Activated naive CD4-positive, alpha-beta T cell treated with anti-CD3 and anti-CD28 coated beads, Interleukin-2, amount 10 ng/mL, durations not matched to agents 7 days and 5 days (primary cell): ENCODE measurements around the gene HDAC7.

Source experiments
- CTCF ChIA-PET: fragments of 350-600 bp; sonication (Branson Sonifier 250); formaldehyde crosslinking; loops from one replicate; lab custom pipeline; 2021; ENCODE audit warnings: antibody characterized with exemption; lab: Charles Lee
- DNase-seq: peaks from one replicate; pipeline ENCODE4 v3.0.0-alpha.2; 2020
- H3K27ac Mint-ChIP-seq: one replicate; pipeline ENCODE4 v1.8.0; 2021; ENCODE audit warnings: mild to moderate bottlenecking, moderate library complexity, mixed read lengths
- H3K27me3 Mint-ChIP-seq: one replicate; pipeline ENCODE4 v1.8.0; 2021; ENCODE audit warnings: mild to moderate bottlenecking, mixed read lengths
- H3K36me3 Mint-ChIP-seq: one replicate; pipeline ENCODE4 v1.8.0; 2021; ENCODE audit warnings: mixed read lengths
- H3K4me1 Mint-ChIP-seq: one replicate; pipeline ENCODE4 v1.8.0; 2021; ENCODE audit warnings: mixed read lengths
- H3K4me3 Mint-ChIP-seq: one replicate; pipeline ENCODE4 v1.8.0; 2021; ENCODE audit warnings: mild to moderate bottlenecking, moderate library complexity, mixed read lengths
- H3K9me3 Mint-ChIP-seq: one replicate; pipeline ENCODE4 v1.8.0; 2021; ENCODE audit warnings: mixed read lengths

The HDAC7 gene

DNA sequence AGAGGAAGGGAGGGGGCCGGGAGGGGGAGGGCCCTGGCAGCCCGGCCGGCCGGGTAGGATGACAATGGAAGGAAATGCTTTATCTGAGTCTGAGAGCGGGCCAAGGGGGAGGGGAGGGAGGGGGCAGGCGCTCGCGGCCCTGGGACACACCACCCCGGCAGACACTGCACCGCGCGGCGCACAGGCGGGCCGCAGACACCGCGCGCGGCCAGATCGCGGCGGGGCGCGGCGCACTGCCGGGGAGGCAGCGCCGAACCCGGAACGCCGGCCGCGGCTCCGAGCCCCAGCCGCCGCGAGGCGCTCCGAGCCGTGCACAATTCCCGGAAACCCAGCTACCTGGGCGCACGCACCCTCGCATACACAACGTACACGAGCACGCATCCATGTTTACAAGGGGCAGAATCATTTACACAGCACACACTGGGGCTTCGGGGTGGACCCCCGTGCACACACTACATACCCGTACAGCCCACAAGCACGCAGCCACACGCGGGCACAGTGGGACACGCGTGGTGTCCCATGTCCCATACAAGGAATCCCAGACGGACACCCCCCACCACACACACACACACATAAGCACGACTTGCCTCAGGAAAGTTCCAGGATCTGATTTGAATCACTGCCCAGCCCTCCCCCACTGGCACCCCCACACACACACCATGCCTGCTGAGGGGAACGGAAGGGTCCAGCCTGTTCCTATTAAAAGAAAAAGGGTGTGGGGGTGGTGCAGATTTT is at the start of gene HDAC7:
HDAC7 (minus strand) TSS at position 8 of the 735 bp plus-strand sequence. CDS start 118 bp downstream, outside the sequence.
- Mint-ChIP-seq H3K4me3 (peak within 1 kb of the TSS; percentile 94), H3K36me3 (peaks cover 41% of the 10 kb centered on the region), H3K27ac (peak within 1 kb of the TSS; percentile 95), H3K4me1 (peaks cover 73% of the 10 kb centered on the region), H3K27me3 (no peaks in the 10 kb centered on the region), H3K9me3 (no peaks in the 10 kb centered on the region)
- CTCF ChIA-PET = interaction anchor here (1.0 to 29.3 kb wide), 3 partner anchors 12 to 28 kb away, joined by 4 to 716 read pairs (median 70); no protein-coding TSS in a partner anchor
- DNase-seq = peak; percentile 88

DNA sequence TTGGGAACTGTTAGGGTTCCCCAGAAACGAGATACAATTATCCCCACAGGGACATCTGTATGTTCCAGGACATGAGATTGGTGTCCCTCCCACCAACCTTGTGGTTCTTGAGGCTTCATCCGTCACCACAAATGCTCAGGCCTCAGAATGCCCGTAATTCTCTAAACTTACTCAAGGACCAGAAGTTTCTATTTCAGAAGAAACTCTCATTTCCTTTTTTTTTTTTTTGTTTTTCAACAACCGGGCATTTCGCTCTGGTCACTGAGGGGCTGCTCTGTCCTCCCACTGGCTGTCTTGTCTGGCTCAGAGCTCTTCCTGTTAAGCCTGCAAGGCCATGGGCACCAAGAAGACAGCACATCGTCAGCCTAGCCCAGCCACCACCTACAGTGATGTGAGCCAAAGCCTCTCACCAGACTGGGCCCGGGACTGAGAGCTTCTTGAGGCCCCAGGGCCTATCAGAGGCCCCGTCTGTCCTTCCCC is 48.9 kb upstream of the HDAC7 start:
- no peak for DNase-seq
- H3K27me3 Mint-ChIP-seq = no peaks in the 10 kb centered on the region
- no peaks in the 10 kb centered on the region for H3K9me3 Mint-ChIP-seq
- CTCF ChIA-PET = interaction anchor here (1.2 to 2.2 kb wide), 5 partner anchors 10 to 94 kb away, joined by 4 to 7 read pairs (median 6); partner anchors contain the start of gene TMEM106C
- peaks cover 42% of the 10 kb centered on the region for H3K4me1 Mint-ChIP-seq
- H3K4me3 Mint-ChIP-seq = no peak overlapping the region
- H3K27ac Mint-ChIP-seq = no peak overlapping the region
- H3K36me3 Mint-ChIP-seq = peaks cover 16% of the 10 kb centered on the region

- Mint-ChIP-seq H3K36me3 (peaks cover 15% of the 10 kb centered on the region), H3K4me3 (no peak overlapping the region), H3K27ac (peak overlapping the region; percentile 74), H3K27me3 (no peaks in the 10 kb centered on the region), H3K9me3 (no peaks in the 10 kb centered on the region), H3K4me1 (peaks cover 42% of the 10 kb centered on the region)
- no peak for DNase-seq
- CTCF ChIA-PET = interaction anchor here (1.2 to 2.4 kb wide), 6 partner anchors 9 to 95 kb away, joined by 4 to 10 read pairs (median 6); partner anchors contain the start of gene TMEM106C
These were observed 48.3 kb upstream of the HDAC7 start for GRCh38 chr12:47868041-47868440.

GRCh38 chr12:47867495-47867941 is 47.8 kb upstream of the HDAC7 start:
- H3K9me3 Mint-ChIP-seq = no peaks in the 10 kb centered on the region
- peaks cover 12% of the 10 kb centered on the region for H3K36me3 Mint-ChIP-seq
- peak; percentile 40 for DNase-seq
- CTCF ChIA-PET = interaction anchor here (1.2 to 2.4 kb wide), 4 partner anchors 9 to 50 kb away, joined by 4 to 10 read pairs (median 6); no protein-coding TSS in a partner anchor
- H3K27ac Mint-ChIP-seq = peak overlapping the region; percentile 74
- peaks cover 42% of the 10 kb centered on the region for H3K4me1 Mint-ChIP-seq
- no peaks in the 10 kb centered on the region for H3K27me3 Mint-ChIP-seq
- H3K4me3 Mint-ChIP-seq = no peak overlapping the region

DNA sequence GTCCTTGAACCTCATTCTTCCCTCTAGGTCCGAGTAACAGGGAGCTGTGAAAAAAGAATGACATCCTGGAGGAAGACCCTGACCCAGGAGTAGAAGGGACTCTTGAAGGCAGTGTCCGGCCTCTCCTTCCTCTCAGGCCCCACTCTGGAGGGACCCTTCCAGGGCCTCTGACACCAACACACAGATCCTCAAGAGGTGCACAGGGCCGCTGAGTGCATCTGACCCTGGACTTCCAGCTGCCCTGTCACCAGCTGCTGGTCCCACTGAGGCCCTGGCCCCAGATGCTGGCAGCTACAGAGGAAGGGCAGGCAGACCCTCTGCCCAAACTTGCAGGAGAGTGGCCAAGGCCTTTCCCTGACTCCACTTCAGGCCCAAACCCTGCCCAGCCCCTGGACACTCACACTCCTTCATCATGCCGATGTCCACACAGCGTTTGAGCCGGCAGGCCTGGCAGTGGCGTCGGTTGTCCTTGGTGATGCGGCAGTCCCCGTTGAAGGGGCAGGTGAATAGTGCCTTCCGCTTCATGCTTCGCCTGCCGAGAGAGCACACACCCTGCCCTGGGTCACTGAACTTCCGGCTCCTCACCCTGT is 45.0 kb upstream of the HDAC7 start:
- Mint-ChIP-seq H3K4me3 (no peak overlapping the region), H3K4me1 (peaks cover 38% of the 10 kb centered on the region), H3K27me3 (no peaks in the 10 kb centered on the region), H3K27ac (no peak overlapping the region), H3K9me3 (no peaks in the 10 kb centered on the region), H3K36me3 (peaks cover 13% of the 10 kb centered on the region)
- no peak for DNase-seq
- CTCF ChIA-PET = interaction anchor here (1.2 to 2.9 kb wide), 2 partner anchors 22 to 85 kb away, joined by 3 to 15 read pairs; no protein-coding TSS in a partner anchor

- H3K4me1 Mint-ChIP-seq = peaks cover 38% of the 10 kb centered on the region
- peaks cover 13% of the 10 kb centered on the region for H3K36me3 Mint-ChIP-seq
These were observed 44.3 kb upstream of the HDAC7 start for GRCh38 chr12:47863985-47864384.

DNA sequence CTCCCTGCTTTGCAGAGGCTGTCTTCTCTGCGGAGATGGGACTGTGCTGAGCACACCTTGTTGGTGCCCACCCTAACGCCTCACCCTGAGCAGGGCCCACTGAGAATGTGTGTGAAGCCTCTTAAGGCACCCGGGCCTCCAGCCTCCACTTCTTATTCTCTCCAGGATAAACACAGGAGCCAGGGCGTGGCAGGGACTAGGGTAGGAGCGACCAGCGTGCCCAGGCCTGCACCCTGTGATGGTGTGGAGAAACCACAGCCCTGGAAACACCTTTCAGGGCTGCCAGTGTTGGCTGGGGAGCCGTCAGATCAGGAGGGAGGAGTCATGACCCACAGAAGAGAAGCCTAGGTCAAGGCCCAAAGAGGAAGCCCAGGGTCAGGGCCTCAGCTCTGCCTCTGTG is 43.8 kb upstream of the HDAC7 start:
- H3K4me3 Mint-ChIP-seq = no peak overlapping the region
- peaks cover 13% of the 10 kb centered on the region for H3K36me3 Mint-ChIP-seq
- DNase-seq = no peak
- no peak overlapping the region for H3K27ac Mint-ChIP-seq
- CTCF ChIA-PET = interaction anchor here (1.5 to 2.9 kb wide), 4 partner anchors 20 to 121 kb away, joined by 5 to 15 read pairs (median 7); partner anchors contain the start of gene VDR
- no peaks in the 10 kb centered on the region for H3K9me3 Mint-ChIP-seq
- H3K4me1 Mint-ChIP-seq = peaks cover 36% of the 10 kb centered on the region
- no peaks in the 10 kb centered on the region for H3K27me3 Mint-ChIP-seq

More at GRCh38 chr12:47863985-47864384, 44.3 kb upstream of the HDAC7 start:
- H3K27ac Mint-ChIP-seq = peak overlapping the region; percentile 28
- CTCF ChIA-PET = interaction anchor here (1.2 to 2.9 kb wide), 3 partner anchors 20 to 86 kb away, joined by 3 to 15 read pairs (median 6); no protein-coding TSS in a partner anchor
- no peaks in the 10 kb centered on the region for H3K27me3 Mint-ChIP-seq
- no peak for DNase-seq
- H3K9me3 Mint-ChIP-seq = no peaks in the 10 kb centered on the region
- no peak overlapping the region for H3K4me3 Mint-ChIP-seq

GRCh38 chr12:47862881-47863280 is 43.2 kb upstream of the HDAC7 start:
- Mint-ChIP-seq H3K9me3 (no peaks in the 10 kb centered on the region), H3K27me3 (no peaks in the 10 kb centered on the region), H3K4me1 (peaks cover 30% of the 10 kb centered on the region), H3K27ac (no peak overlapping the region), H3K4me3 (no peak overlapping the region), H3K36me3 (peaks cover 13% of the 10 kb centered on the region)
- CTCF ChIA-PET = interaction anchor here (1.3 to 2.9 kb wide), 5 partner anchors 21 to 120 kb away, joined by 5 to 15 read pairs (median 6); partner anchors contain the start of gene VDR
- no peak for DNase-seq

- peaks cover 24% of the 10 kb centered on the region for H3K4me1 Mint-ChIP-seq
- no peak overlapping the region for H3K4me3 Mint-ChIP-seq
- no peak for DNase-seq
- CTCF ChIA-PET = interaction anchor here (1.3 to 2.9 kb wide), 5 partner anchors 21 to 120 kb away, joined by 5 to 15 read pairs (median 6); partner anchors contain the start of gene VDR
- H3K9me3 Mint-ChIP-seq = no peaks in the 10 kb centered on the region
- H3K27ac Mint-ChIP-seq = no peak overlapping the region
- peaks cover 15% of the 10 kb centered on the region for H3K36me3 Mint-ChIP-seq
- H3K27me3 Mint-ChIP-seq = no peaks in the 10 kb centered on the region
These were observed 42.6 kb upstream of the HDAC7 start for GRCh38 chr12:47862167-47862750.

DNA sequence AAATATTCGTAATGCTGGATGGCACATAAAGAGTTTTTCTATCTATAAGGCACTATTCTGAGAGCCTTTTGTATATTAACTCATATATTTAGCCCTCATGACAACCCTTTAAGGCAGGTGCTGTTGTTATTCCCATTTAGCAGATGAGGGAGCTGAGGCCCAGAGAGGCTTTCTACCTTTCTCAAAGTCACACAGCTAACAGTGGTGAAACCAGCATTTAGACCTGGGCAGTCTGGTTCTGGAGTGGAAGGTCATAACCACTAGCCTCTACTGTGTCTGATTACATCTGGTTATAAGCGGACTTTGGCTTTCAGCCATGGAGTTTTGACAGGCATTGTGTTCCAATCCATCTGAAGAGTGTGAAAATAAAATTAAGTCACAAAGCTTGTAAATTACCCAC is 41.2 kb upstream of the HDAC7 start:
- Mint-ChIP-seq H3K36me3 (peaks cover 15% of the 10 kb centered on the region), H3K9me3 (no peaks in the 10 kb centered on the region), H3K4me1 (peaks cover 18% of the 10 kb centered on the region), H3K27ac (no peak overlapping the region), H3K27me3 (no peaks in the 10 kb centered on the region), H3K4me3 (no peak overlapping the region)
- CTCF ChIA-PET = interaction anchor here (0.8 to 2.4 kb wide), 4 partner anchors 25 to 117 kb away, joined by 3 to 8 read pairs (median 4); partner anchors contain the start of gene VDR
- no peak for DNase-seq

GRCh38 chr12:47860279-47860841 is 40.7 kb upstream of the HDAC7 start:
- Mint-ChIP-seq H3K27ac (no peak overlapping the region), H3K4me3 (no peak overlapping the region), H3K36me3 (peaks cover 15% of the 10 kb centered on the region), H3K9me3 (no peaks in the 10 kb centered on the region), H3K27me3 (no peaks in the 10 kb centered on the region), H3K4me1 (peaks cover 18% of the 10 kb centered on the region)
- CTCF ChIA-PET = interaction anchor here (0.6 to 1.3 kb wide), 4 partner anchors 26 to 117 kb away, joined by 3 to 6 read pairs (median 3); no protein-coding TSS in a partner anchor
- DNase-seq = no peak

DNA sequence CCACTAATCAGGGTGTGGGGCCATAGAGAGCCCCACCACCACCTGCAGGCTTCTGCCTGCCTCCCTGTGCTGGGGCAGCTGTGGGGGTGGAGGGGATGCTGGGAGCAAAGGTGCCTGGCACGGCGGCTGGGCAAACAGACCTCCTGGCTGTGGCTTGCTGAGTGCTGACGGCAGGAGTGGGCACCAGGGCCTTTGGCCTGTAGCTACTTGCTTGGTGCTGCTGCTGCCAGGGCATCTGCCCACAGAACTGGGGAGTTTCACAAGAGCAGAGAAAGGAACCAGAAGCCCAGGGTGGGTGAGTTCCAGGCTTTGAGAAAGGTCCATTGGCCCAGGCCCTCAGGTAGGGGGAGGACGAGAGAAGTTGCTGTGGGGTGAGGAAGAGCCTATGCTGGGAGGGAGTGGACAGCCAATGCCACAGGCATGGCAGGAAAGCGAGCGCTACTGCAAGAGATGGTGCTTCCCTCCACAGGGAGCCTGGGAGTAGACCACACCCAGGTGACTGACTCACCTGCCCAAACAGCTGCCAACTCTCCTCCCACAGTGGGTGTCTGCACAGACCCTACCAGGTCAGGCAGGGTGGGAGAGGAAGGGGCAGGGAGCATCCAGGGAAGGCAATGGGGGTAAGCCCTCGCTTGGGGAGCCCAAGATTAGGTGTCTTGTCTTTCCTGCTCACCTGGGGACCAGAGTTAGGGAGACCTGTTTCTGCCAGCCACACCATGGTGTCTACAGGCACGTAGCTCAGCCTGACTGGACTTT is 39.0 kb upstream of the HDAC7 start:
- Mint-ChIP-seq H3K4me3 (no peak overlapping the region), H3K27ac (no peak overlapping the region)

More for the DNA sequence above, 39.0 kb upstream of the HDAC7 start:
- no peaks in the 10 kb centered on the region for H3K9me3 Mint-ChIP-seq
- DNase-seq = no peak
- CTCF ChIA-PET = interaction anchor here (1.1 to 1.4 kb wide), 3 partner anchors 9 to 115 kb away, joined by 3 to 6 read pairs (median 4); no protein-coding TSS in a partner anchor
- H3K27me3 Mint-ChIP-seq = no peaks in the 10 kb centered on the region
- H3K36me3 Mint-ChIP-seq = peaks cover 16% of the 10 kb centered on the region
- peaks cover 18% of the 10 kb centered on the region for H3K4me1 Mint-ChIP-seq
